BJ (cell line): ENCODE measurements around the gene RGS14. TPM values are rescaled to one million over a fixed set of nuclear protein-coding genes. Genes with fewer than 3 reads are reported as not detected.

Experiments
- CTCF ChIA-PET: fragments of 350-600 bp; formaldehyde crosslinking; extraction: SDS; loops from one replicate; lab custom pipeline; 2021; ENCODE audit warnings: antibody characterized with exemption, inconsistent platforms; lab: Yijun Ruan, JAX
- POLR2A ChIA-PET: fragments of 300-600 bp; sonication (Branson Sonifier 250); formaldehyde crosslinking; extraction: SDS; loops from one replicate; lab custom pipeline; 2021; ENCODE audit warnings: antibody characterized with exemption; lab: Charles Lee
- DNase-seq: peaks from one replicate; pipeline ENCODE4 v3.0.0-alpha.2; 2011; ENCODE audit warnings: low read depth
- H3K27me3 ChIP-seq: 2 replicates; pipeline ENCODE4 v1.6.0; 2011; ENCODE audit warnings: low read length; ENCODE audit not compliant: control insufficient read depth, insufficient read depth
- H3K36me3 ChIP-seq: 2 replicates; pipeline ENCODE4 v1.5.1; 2011; ENCODE audit warnings: low read length; ENCODE audit not compliant: control insufficient read depth, insufficient read depth
- H3K4me3 ChIP-seq: 2 replicates; pipeline ENCODE4 v1.5.1; 2011; ENCODE audit warnings: low read depth, mild to moderate bottlenecking, control low read depth, low read length
- CTCF ChIP-seq: IDR thresholded peaks from 2 replicates; pipeline ENCODE4 v1.5.1; 2011; ENCODE audit warnings: low read depth, mild to moderate bottlenecking, control low read depth, inconsistent platforms, low read length, moderate library complexity; ENCODE audit not compliant: insufficient read depth
- polyA plus RNA-seq: library from polyadenylated mRNA; depleted of rRNA; stranded (reverse); fragments of >200 nt; gene quantifications from 2 replicates; pipeline ENCODE4 v1.2.3, GENCODE V29; 2011

RGS14 gene
- polyA plus RNA-seq, 1 experiment: 6.0 TPM

GRCh38 chr5:177380805-177381126 is 23.0 kb downstream of the RGS14 start:
- ChIA-PET CTCF (interaction anchor here (0.9 to 4.0 kb wide), 2 partner anchors 10 to 23 kb away, joined by 4 to 37 read pairs; no protein-coding TSS in a partner anchor), POLR2A (no interaction called here)
- Histone ChIP-seq H3K4me3 (no peak overlapping the region), H3K36me3 (no peaks in the 10 kb centered on the region), H3K27me3 (peaks cover 17% of the 10 kb centered on the region)
- no peak for TF ChIP-seq CTCF
- no peak for DNase-seq

- TF ChIP-seq CTCF: peak; percentile 41; the same call in 1 of the 2 replicates
- H3K36me3 ChIP-seq: no peaks in the 10 kb centered on the region
- ChIA-PET POLR2A (no interaction called here), CTCF (interaction anchor here (0.9 to 3.4 kb wide), 7 partner anchors 10 to 269 kb away, joined by 3 to 13 read pairs (median 4); partner anchors contain the start of gene DDX41)
- H3K27me3 ChIP-seq: peaks cover 25% of the 10 kb centered on the region
- DNase-seq: no peak
- no peak overlapping the region for H3K4me3 ChIP-seq
Observed at GRCh38 chr5:177382423-177383029, 24.8 kb downstream of the RGS14 start.

- no peak for DNase-seq
- peaks cover 25% of the 10 kb centered on the region for H3K27me3 ChIP-seq
- ChIA-PET CTCF (interaction anchor here (0.9 to 3.4 kb wide), 8 partner anchors 11 to 270 kb away, joined by 3 to 13 read pairs (median 4); partner anchors contain the start of gene DDX41), POLR2A (interaction anchor here (0.7 kb wide), 1 partner anchor 80 kb away, joined by 5 read pairs; no protein-coding TSS in a partner anchor)
- no peaks in the 10 kb centered on the region for H3K36me3 ChIP-seq
- no peak overlapping the region for H3K4me3 ChIP-seq
- no peak for TF ChIP-seq CTCF
Observed at GRCh38 chr5:177383181-177383580, 25.5 kb downstream of the RGS14 start.

- ChIA-PET POLR2A (no interaction called here), CTCF (interaction anchor here (1.1 to 3.4 kb wide), 5 partner anchors 14 to 271 kb away, joined by 3 to 13 read pairs (median 4); no protein-coding TSS in a partner anchor)
- H3K36me3 ChIP-seq: no peaks in the 10 kb centered on the region
- TF ChIP-seq CTCF: no peak
- DNase-seq: no peak
- peaks cover 25% of the 10 kb centered on the region for H3K27me3 ChIP-seq
- H3K4me3 ChIP-seq: no peak within 1 kb of the TSS
Observed at GRCh38 chr5:177384134-177384533, 26.4 kb downstream of the RGS14 start, which contains the start of gene SLC34A1. Gene SLC34A1, plus strand, starts transcription at chr5:177384434. Its CDS starts 1,308 bp downstream, at chr5:177385742.

- Histone ChIP-seq H3K27me3 (peaks cover 25% of the 10 kb centered on the region), H3K4me3 (no peak overlapping the region), H3K36me3 (no peaks in the 10 kb centered on the region)
- ChIA-PET CTCF (interaction anchor here (0.6 to 9.6 kb wide), 7 partner anchors 9 to 76 kb away, joined by 3 to 217 read pairs (median 4); partner anchors contain the start of gene PRR7), POLR2A (no interaction called here)
- no peak for TF ChIP-seq CTCF
- DNase-seq: no peak
Observed at GRCh38 chr5:177385720-177386119, 28.0 kb downstream of the RGS14 start.
